Astrocyte of the hippocampus (primary cell): Measurements from ENCODE around the gene LSM14B.
"Not testable (repeated sequence)": the region's sequence is repeated elsewhere in the genome, so short reads cannot be mapped to it uniquely, and the experiment has no call there.

Source experiments
- DNase-seq: peaks from one replicate; pipeline ENCODE4 v3.0.0; 2011; ENCODE audit warnings: low read depth, low spot score

Gene LSM14B

GRCh38 chr20:62121776-62122653 lies at the start of gene LSM14B:
LSM14B (plus strand) TSS chr20:62122475; CDS start chr20:62122667, 192 bp downstream.
- DNase-seq, result peak; percentile 100

- DNase-seq, result no peak
Observed at GRCh38 chr20:62073323-62073722, 49.0 kb upstream of the LSM14B start.

- DNase-seq, result no peak
Observed at GRCh38 chr20:62079166-62079565, 43.1 kb upstream of the LSM14B start.

GRCh38 chr20:62080249-62080990 lies 41.9 kb upstream of the LSM14B start:
- DNase-seq, result no peak

GRCh38 chr20:62083312-62083711 lies 39.0 kb upstream of the LSM14B start:
- DNase-seq, result no peak

- not testable (repeated sequence) for DNase-seq
Observed at GRCh38 chr20:62084224-62084623, 38.1 kb upstream of the LSM14B start.

GRCh38 chr20:62085206-62085605 lies 37.1 kb upstream of the LSM14B start:
- no peak for DNase-seq

GRCh38 chr20:62087227-62087626 lies 35.0 kb upstream of the LSM14B start:
- DNase-seq, result peak; percentile 18

GRCh38 chr20:62087632-62088031 lies 34.6 kb upstream of the LSM14B start:
- no peak for DNase-seq

GRCh38 chr20:62088258-62089127 lies 33.8 kb upstream of the LSM14B start:
- DNase-seq, result peak; percentile 89

GRCh38 chr20:62089393-62089792 lies 32.9 kb upstream of the LSM14B start:
- DNase-seq, result no peak

- DNase-seq, result no peak
Observed at GRCh38 chr20:62096421-62097380, 25.6 kb upstream of the LSM14B start.

- no peak for DNase-seq
Observed at GRCh38 chr20:62097881-62098407, 24.3 kb upstream of the LSM14B start.

- no peak for DNase-seq
Observed at GRCh38 chr20:62101078-62101477, 21.2 kb upstream of the LSM14B start.

GRCh38 chr20:62103508-62104233 lies 18.6 kb upstream of the LSM14B start:
- DNase-seq, result no peak

- DNase-seq, result no peak
Observed at GRCh38 chr20:62104234-62104789, 18.0 kb upstream of the LSM14B start.

- DNase-seq, result peak; percentile 16
Observed at GRCh38 chr20:62104791-62105345, 17.4 kb upstream of the LSM14B start.

GRCh38 chr20:62105592-62105991 lies 16.7 kb upstream of the LSM14B start:
- DNase-seq, result no peak

GRCh38 chr20:62111148-62111547 lies 11.1 kb upstream of the LSM14B start:
- no peak for DNase-seq
